ENCODE results near the gene COG5. TPM values are rescaled to one million over a fixed set of nuclear protein-coding genes. Genes with fewer than 3 reads are reported as not detected.

The COG5 gene
- polyA plus RNA-seq, 1 of the 3 experiments (the other 2 are of a cell fraction) = 21.2 TPM

GRCh38 chr7:107165341-107165740 lies 398.4 kb downstream of the COG5 start:
- no peak overlapping the region for H3K9ac ChIP-seq
- H3K4me3 ChIP-seq (ENCODE audit: low read depth in 2 of 2, low read length in 1 of 2) = no peak overlapping the region
- no peak overlapping the region for H2AFZ ChIP-seq (ENCODE audit: low read depth)
- H3K4me2 ChIP-seq = no peak overlapping the region
- no peaks in the 10 kb centered on the region for H3K9me3 ChIP-seq
- 81% methylated on average over 3 of the region's 3 CpGs for WGBS (ENCODE audit: low lambda C conversion rate)
- DNase-seq = no peak
- H3K27ac ChIP-seq (ENCODE audit: low read depth in 2 of 2, low read length in 1 of 2) = no peak overlapping the region
- no peaks in the 10 kb centered on the region for H3K9me2 ChIP-seq
- peaks cover 3 to 10% of the 10 kb centered on the region in 2 experiments for H3K36me3 ChIP-seq (replicated peaks in 1 of 2; ENCODE audit: control insufficient read depth in 1 of 2, insufficient read depth in 2 of 2, low read length in 1 of 2)
- no peaks in the 10 kb centered on the region for H3K27me3 ChIP-seq (ENCODE audit: insufficient read depth)
- CTCF ChIA-PET = interaction anchor here (0.7 to 5.0 kb wide), 7 partner anchors 15 to 989 kb away, joined by 3 to 62 read pairs (median 4); partner anchors contain the start of gene CCDC71L
- POLR2A ChIA-PET = no interaction called here
- H3K79me2 ChIP-seq (ENCODE audit: insufficient read depth) = peaks cover 6% of the 10 kb centered on the region
- H3K4me1 ChIP-seq (ENCODE audit: control insufficient read depth in 1 of 2, insufficient read depth in 2 of 2, low read depth in 1 of 2, low read length in 1 of 2) = peaks cover 7 to 9% of the 10 kb centered on the region in 2 experiments; a peak in 3 of 4 replicates
- H4K20me1 ChIP-seq (ENCODE audit: insufficient read depth) = peaks cover 6% of the 10 kb centered on the region
- no peak for TF ChIP-seq EP300 (IDR thresholded peaks at IDR 0.05; ENCODE audit: borderline replicate concordance in 1 of 2, low read depth in 1 of 2, low read length in 1 of 2)
- no peak for TF ChIP-seq RFX5 (IDR thresholded peaks at IDR 0.05; ENCODE audit: low read length)
- no peak for TF ChIP-seq SMC3 (IDR thresholded peaks at IDR 0.05; ENCODE audit: low read depth, low read length)
- TF ChIP-seq ZBTB33 (IDR thresholded peaks at IDR 0.05; ENCODE audit: borderline replicate concordance, low read depth) = no peak
- no peak for TF ChIP-seq PBX3 (IDR thresholded peaks at IDR 0.05)
- no peak for TF ChIP-seq NFIC (IDR thresholded peaks at IDR 0.05; ENCODE audit: borderline replicate concordance)
- TF ChIP-seq, protein P1, sequence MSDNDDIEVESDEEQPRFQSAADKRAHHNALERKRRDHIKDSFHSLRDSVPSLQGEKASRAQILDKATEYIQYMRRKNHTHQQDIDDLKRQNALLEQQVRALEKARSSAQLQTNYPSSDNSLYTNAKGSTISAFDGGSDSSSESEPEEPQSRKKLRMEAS (IDR thresholded peaks at IDR 0.05; ENCODE audit: low read depth) = no peak
- TF ChIP-seq JUND (IDR thresholded peaks at IDR 0.05) = no peak
- no peak for TF ChIP-seq MXI1 (IDR thresholded peaks at IDR 0.05; ENCODE audit: low read depth, low read length)
- TF ChIP-seq TAF1 (IDR thresholded peaks at IDR 0.05; ENCODE audit: borderline replicate concordance, low read depth, low read length) = no peak
- TF ChIP-seq GABPA (IDR thresholded peaks at IDR 0.05; ENCODE audit: low read depth) = no peak
- TF ChIP-seq YY1 (IDR thresholded peaks at IDR 0.05; ENCODE audit: low read depth) = no peak
- TF ChIP-seq USF2 (IDR thresholded peaks at IDR 0.05; ENCODE audit: borderline replicate concordance, low read depth, low read length) = no peak
- TF ChIP-seq FOSL2 (IDR thresholded peaks at IDR 0.05; ENCODE audit: borderline replicate concordance, low read depth) = no peak
- no peak for TF ChIP-seq RCOR1 (IDR thresholded peaks at IDR 0.05; ENCODE audit: low read length)
- H3F3A ChIP-seq (replicated peaks; ENCODE audit: insufficient read depth) = peaks cover 18% of the 10 kb centered on the region

Data from SK-N-SH (cell line).